HG02571 (cell line): ENCODE results near the gene PCDHB11.
"Not testable (repeated sequence)": the region's sequence is repeated elsewhere in the genome, so short reads cannot be mapped to it uniquely, and the experiment has no call there.

ENCODE experiments used
- ATAC-seq: cut with Tn5 transposase; IDR thresholded peaks from one replicate; pipeline ENCODE4 v1.9.1; 2021; ENCODE audit warnings: mild to moderate bottlenecking, moderate library complexity; ENCODE audit not compliant: unreplicated experiment

The PCDHB11 gene

GRCh38 chr5:141199359-141200235 is at the start of gene PCDHB11:
TSS of gene PCDHB11 (plus strand) at chr5:141199627. CDS start at chr5:141199775, 148 bp downstream.
- no peak for ATAC-seq

GRCh38 chr5:141149812-141150211 is 49.6 kb upstream of the PCDHB11 start, which contains the start of gene PCDHB6:
TSS of gene PCDHB6 (plus strand) at chr5:141150057. CDS start at chr5:141150258, 201 bp downstream.
- ATAC-seq: no peak

- ATAC-seq: no peak
Measured at GRCh38 chr5:141150224-141150992, 49.0 kb upstream of the PCDHB11 start.

DNA sequence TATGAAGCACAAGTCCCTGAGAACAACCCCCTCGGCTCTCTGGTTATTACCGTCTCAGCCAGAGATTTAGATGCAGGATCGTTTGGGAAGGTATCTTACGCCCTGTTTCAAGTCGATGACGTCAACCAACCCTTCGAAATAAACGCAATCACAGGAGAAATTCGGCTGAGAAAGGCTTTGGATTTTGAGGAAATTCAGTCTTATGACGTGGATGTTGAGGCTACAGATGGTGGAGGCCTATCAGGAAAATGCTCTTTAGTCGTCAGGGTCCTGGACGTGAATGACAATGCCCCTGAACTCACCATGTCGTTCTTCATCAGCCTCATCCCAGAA is 48.5 kb upstream of the PCDHB11 start:
- ATAC-seq: no peak

GRCh38 chr5:141151632-141152031 is 47.8 kb upstream of the PCDHB11 start:
- ATAC-seq: not testable (repeated sequence)

GRCh38 chr5:141152096-141152495 is 47.3 kb upstream of the PCDHB11 start:
- ATAC-seq: not testable (repeated sequence)

- ATAC-seq: no peak
Measured at GRCh38 chr5:141155540-141156374, 43.7 kb upstream of the PCDHB11 start.

DNA sequence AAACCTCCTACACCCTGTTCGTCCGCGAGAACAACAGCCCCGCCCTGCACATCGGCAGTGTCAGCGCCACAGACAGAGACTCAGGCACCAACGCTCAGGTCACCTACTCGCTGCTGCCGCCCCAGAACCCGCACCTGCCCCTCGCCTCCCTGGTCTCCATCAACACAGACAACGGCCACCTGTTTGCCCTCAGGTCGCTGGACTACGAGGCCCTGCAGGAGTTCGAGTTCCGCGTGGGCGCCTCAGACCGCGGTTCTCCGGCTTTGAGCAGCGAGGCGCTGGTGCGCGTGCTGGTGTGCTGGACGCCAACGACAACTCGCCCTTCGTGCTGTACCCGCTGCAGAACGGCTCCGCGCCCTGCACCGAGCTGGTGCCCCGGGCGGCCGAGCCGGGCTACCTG is 42.1 kb upstream of the PCDHB11 start:
- not testable (repeated sequence) for ATAC-seq

DNA sequence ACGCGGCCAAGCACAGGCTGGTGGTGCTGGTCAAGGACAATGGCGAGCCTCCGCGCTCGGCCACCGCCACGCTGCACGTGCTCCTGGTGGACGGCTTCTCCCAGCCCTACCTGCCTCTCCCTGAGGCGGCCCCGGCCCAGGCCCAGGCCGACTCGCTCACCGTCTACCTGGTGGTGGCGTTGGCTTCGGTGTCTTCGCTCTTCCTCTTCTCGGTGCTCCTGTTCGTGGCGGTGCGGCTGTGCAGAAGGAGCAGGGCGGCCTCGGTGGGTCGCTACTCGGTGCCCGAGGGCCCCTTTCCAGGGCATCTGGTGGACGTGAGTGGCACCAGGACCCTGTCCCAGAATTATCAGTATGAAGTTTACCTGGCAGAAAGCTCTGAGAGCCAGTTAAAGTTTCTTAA is 41.5 kb upstream of the PCDHB11 start:
- not testable (repeated sequence) for ATAC-seq

- ATAC-seq: no peak
Measured at GRCh38 chr5:141172381-141173204, 26.8 kb upstream of the PCDHB11 start, which contains the start of gene PCDHB7. TSS of gene PCDHB7 (plus strand) at chr5:141172644. CDS start at chr5:141172836, 192 bp downstream.

- ATAC-seq: not testable (repeated sequence)
Measured at GRCh38 chr5:141174291-141175104, 24.9 kb upstream of the PCDHB11 start.

GRCh38 chr5:141175933-141176332 is 23.5 kb upstream of the PCDHB11 start:
- ATAC-seq: no peak

- not testable (repeated sequence) for ATAC-seq
Measured at GRCh38 chr5:141177577-141178191, 21.7 kb upstream of the PCDHB11 start, which contains the start of gene PCDHB8. TSS of gene PCDHB8 (plus strand) at chr5:141177790. CDS start at chr5:141178035, 245 bp downstream.

GRCh38 chr5:141179371-141179770 is 20.1 kb upstream of the PCDHB11 start:
- ATAC-seq: not testable (repeated sequence)

DNA sequence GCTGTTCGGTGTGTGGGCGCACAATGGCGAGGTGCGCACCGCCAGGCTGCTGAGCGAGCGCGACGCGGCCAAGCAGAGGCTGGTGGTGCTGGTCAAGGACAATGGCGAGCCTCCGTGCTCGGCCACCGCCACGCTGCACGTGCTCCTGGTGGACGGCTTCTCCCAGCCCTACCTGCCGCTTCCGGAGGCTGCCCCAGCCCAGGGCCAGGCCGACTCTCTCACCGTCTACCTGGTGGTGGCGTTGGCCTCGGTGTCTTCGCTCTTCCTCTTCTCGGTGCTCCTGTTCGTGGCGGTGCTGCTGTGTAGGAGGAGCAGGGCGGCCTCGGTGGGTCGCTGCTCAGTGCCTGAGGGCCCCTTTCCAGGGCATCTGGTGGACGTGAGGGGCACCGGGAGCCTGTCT is 19.6 kb upstream of the PCDHB11 start:
- ATAC-seq: not testable (repeated sequence)

DNA sequence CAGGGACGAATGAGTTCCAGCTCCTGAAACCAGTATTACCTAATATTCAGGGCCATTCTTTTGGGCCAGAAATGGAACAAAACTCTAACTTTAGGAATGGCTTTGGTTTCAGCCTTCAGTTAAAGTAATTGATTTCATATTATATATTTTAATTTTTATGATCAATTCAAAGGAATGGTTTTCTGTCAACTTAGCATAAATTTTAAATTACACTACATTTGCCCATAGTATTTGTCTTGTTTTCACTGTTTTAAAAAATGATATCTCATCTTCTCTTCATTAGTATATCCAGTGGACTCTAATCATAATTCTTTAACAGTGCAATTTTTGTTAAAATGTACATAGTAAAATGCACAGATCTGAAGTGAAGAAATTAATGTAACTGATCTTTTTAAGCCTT is 19.1 kb upstream of the PCDHB11 start:
- no peak for ATAC-seq

- ATAC-seq: no peak
Measured at GRCh38 chr5:141182248-141182647, 17.2 kb upstream of the PCDHB11 start, which contains the start of gene PCDHB16. TSS of gene PCDHB16 (plus strand) at chr5:141182387. CDS start at chr5:141182560, 173 bp downstream.

GRCh38 chr5:141184117-141184855 is 15.1 kb upstream of the PCDHB11 start:
- ATAC-seq: not testable (repeated sequence)
